Caco-2 (cell line): ENCODE measurements around the gene UGT1A6. TPM values are rescaled to one million over a fixed set of nuclear protein-coding genes. Genes with fewer than 3 reads are reported as not detected.

Source experiments
- BruUV-seq: library from RNA; stranded (reverse); fragments of 400-500 nt; replicated peaks from 2 replicates; lab custom pipeline; 2021; lab: Mats Ljungman, UMichigan
- CTCF ChIA-PET: fragments of 300-600 bp; sonication (Branson Sonifier 250); formaldehyde crosslinking; loops from one replicate; lab custom pipeline; 2022; ENCODE audit warnings: antibody characterized with exemption; lab: Charles Lee
- POLR2A ChIA-PET: fragments of 300-600 bp; sonication (Branson Sonifier 250); formaldehyde crosslinking; loops from one replicate; lab custom pipeline; 2022; ENCODE audit warnings: antibody characterized with exemption; lab: Charles Lee
- DNase-seq, 2 experiments: peaks; one replicate each; pipeline versions ENCODE4 v3.0.0 to v3.0.0-alpha.2; 2020 to 2022
- H3K27me3 ChIP-seq: replicated peaks from 2 replicates; pipeline ENCODE4 v1.6.0; 2011; ENCODE audit warnings: low read length; ENCODE audit not compliant: control insufficient read depth, insufficient read depth
- H3K36me3 ChIP-seq: 2 replicates; pipeline ENCODE4 v1.5.1; 2011; ENCODE audit warnings: low read length; ENCODE audit not compliant: control insufficient read depth, insufficient read depth
- H3K4me1 ChIP-seq: fragments of 250-450 bp; sonication (Bioruptor Pico); 2 replicates; pipeline ENCODE4 v1.5.1; 2020; ENCODE audit warnings: mild to moderate bottlenecking
- H3K4me3 ChIP-seq: 2 replicates; pipeline ENCODE4 v1.5.1; 2011; ENCODE audit warnings: low read depth, mild to moderate bottlenecking, control low read depth, low read length
- H3K9me3 ChIP-seq: fragments of 250-450 bp; sonication (Bioruptor Pico); 2 replicates; pipeline ENCODE4 v1.5.1; 2020; ENCODE audit warnings: mild to moderate bottlenecking, moderate library complexity
- H3K27ac Mint-ChIP-seq: one replicate; pipeline ENCODE4 v1.8.0; 2022; ENCODE audit warnings: mixed read lengths; ENCODE audit not compliant: unreplicated experiment
- H3K27me3 Mint-ChIP-seq: one replicate; pipeline ENCODE4 v1.8.0; 2022; ENCODE audit warnings: mixed read lengths; ENCODE audit not compliant: insufficient read depth, unreplicated experiment
- H3K36me3 Mint-ChIP-seq: one replicate; pipeline ENCODE4 v1.8.0; 2022; ENCODE audit warnings: mild to moderate bottlenecking, mixed read lengths; ENCODE audit not compliant: insufficient read depth, unreplicated experiment
- H3K4me1 Mint-ChIP-seq: one replicate; pipeline ENCODE4 v1.8.0; 2022; ENCODE audit warnings: low read depth, mixed read lengths; ENCODE audit not compliant: unreplicated experiment
- H3K4me3 Mint-ChIP-seq: one replicate; pipeline ENCODE4 v1.8.0; 2022; ENCODE audit warnings: mild to moderate bottlenecking, moderate library complexity, mixed read lengths; ENCODE audit not compliant: unreplicated experiment
- H3K9me3 Mint-ChIP-seq: one replicate; pipeline ENCODE4 v1.8.0; 2022; ENCODE audit warnings: mixed read lengths; ENCODE audit not compliant: unreplicated experiment
- CTCF ChIP-seq, 2 experiments: fragments of 200-600 bp in 1 of 2; IDR thresholded peaks; 1 replicate in 1 of 2; 2 replicates in 1 of 2; pipeline versions ENCODE4 v1.5.1 to v1.8.0; 2011 to 2022; ENCODE audit warnings: antibody characterized with exemption in 1 of 2, control low read depth in 1 of 2, inconsistent platforms in 1 of 2, low read depth in 1 of 2, low read length in 1 of 2, mild to moderate bottlenecking in 1 of 2, moderate library complexity in 1 of 2; ENCODE audit not compliant: insufficient read depth in 1 of 2, severe bottlenecking in 1 of 2, unreplicated experiment in 1 of 2
- intact Hi-C: fragments of 100-400 bp; cut with micrococcal nuclease; formaldehyde crosslinking; loops from one replicate; pipeline ENCODE4 v1.10.0; 2022; ENCODE audit not compliant: unreplicated experiment
- total RNA-seq: library from RNA; stranded (reverse); gene quantifications from 2 replicates; pipeline ENCODE4 v1.2.3, GENCODE V29; 2022

UGT1A6 gene
- total RNA-seq, 1 experiment from 2014 or later, result 33.9 TPM

- no peak for TF ChIP-seq CTCF (IDR thresholded peaks at IDR 0.05; ENCODE audit: insufficient read depth in 1 of 2, low read depth in 1 of 2, low read length in 1 of 2, severe bottlenecking in 1 of 2, unreplicated experiment in 1 of 2)
- Mint-ChIP-seq H3K27me3 (no peaks in the 10 kb centered on the region), H3K27ac (no peak overlapping the region), H3K36me3 (no peaks in the 10 kb centered on the region), H3K4me1 (no peaks in the 10 kb centered on the region), H3K9me3 (no peaks in the 10 kb centered on the region), H3K4me3 (no peak overlapping the region)
- ChIA-PET CTCF (no interaction called here), POLR2A (no interaction called here)
- no peak overlapping the region for H3K4me3 ChIP-seq
- intact Hi-C loops, result no loop called here
- BruUV-seq, result no TSS peak
- H3K36me3 ChIP-seq, result no peaks in the 10 kb centered on the region
- no peaks in the 10 kb centered on the region for H3K9me3 ChIP-seq
- H3K27me3 ChIP-seq, result no peaks in the 10 kb centered on the region
- no peak for DNase-seq
- H3K4me1 ChIP-seq, result peaks cover 7% of the 10 kb centered on the region; the same call in 1 of the 2 replicates
Measured at GRCh38 chr2:233686928-233687327, 5.8 kb upstream of the UGT1A6 start.

- Mint-ChIP-seq H3K36me3 (peaks cover 10% of the 10 kb centered on the region), H3K27me3 (no peaks in the 10 kb centered on the region), H3K4me1 (no peaks in the 10 kb centered on the region), H3K27ac (no peak overlapping the region), H3K4me3 (no peak overlapping the region), H3K9me3 (no peaks in the 10 kb centered on the region)
- TF ChIP-seq CTCF (IDR thresholded peaks at IDR 0.05; ENCODE audit: insufficient read depth in 1 of 2, low read depth in 1 of 2, low read length in 1 of 2, severe bottlenecking in 1 of 2, unreplicated experiment in 1 of 2), result no peak
- no peaks in the 10 kb centered on the region for H3K27me3 ChIP-seq
- no peak for DNase-seq
- no peak overlapping the region for H3K4me3 ChIP-seq
- POLR2A ChIA-PET, result no interaction called here
- CTCF ChIA-PET, result no interaction called here
- no TSS peak for BruUV-seq
- intact Hi-C loops, result no loop called here
- no peaks in the 10 kb centered on the region for H3K9me3 ChIP-seq
- H3K36me3 ChIP-seq, result no peaks in the 10 kb centered on the region
- H3K4me1 ChIP-seq, result peaks cover 12% of the 10 kb centered on the region; the same call in 1 of the 2 replicates
Measured at GRCh38 chr2:233688341-233688740, 4.3 kb upstream of the UGT1A6 start.

GRCh38 chr2:233689031-233689430 lies 3.7 kb upstream of the UGT1A6 start:
- H3K4me1 Mint-ChIP-seq, result no peaks in the 10 kb centered on the region
- peaks cover 17% of the 10 kb centered on the region for H3K36me3 Mint-ChIP-seq
- peaks cover 12% of the 10 kb centered on the region; the same call in 1 of the 2 replicates for H3K4me1 ChIP-seq
- H3K9me3 ChIP-seq, result no peaks in the 10 kb centered on the region
- H3K4me3 Mint-ChIP-seq, result no peak overlapping the region
- intact Hi-C loops, result no loop called here
- H3K27me3 ChIP-seq, result no peaks in the 10 kb centered on the region
- DNase-seq, result no peak
- H3K27ac Mint-ChIP-seq, result no peak overlapping the region
- POLR2A ChIA-PET, result no interaction called here
- H3K4me3 ChIP-seq, result no peak overlapping the region
- no peaks in the 10 kb centered on the region for H3K36me3 ChIP-seq
- no peaks in the 10 kb centered on the region for H3K27me3 Mint-ChIP-seq
- no TSS peak for BruUV-seq
- CTCF ChIA-PET, result no interaction called here
- no peak for TF ChIP-seq CTCF (IDR thresholded peaks at IDR 0.05; ENCODE audit: insufficient read depth in 1 of 2, low read depth in 1 of 2, low read length in 1 of 2, severe bottlenecking in 1 of 2, unreplicated experiment in 1 of 2)
- H3K9me3 Mint-ChIP-seq, result no peaks in the 10 kb centered on the region
